GM21529 (cell line): ENCODE measurements around the gene VWCE.
"Not testable (repeated sequence)": the region's sequence is repeated elsewhere in the genome, so short reads cannot be mapped to it uniquely, and the experiment has no call there.

Experiments used
- ATAC-seq: cut with Tn5 transposase; IDR thresholded peaks from one replicate; pipeline ENCODE4 v1.9.1; 2021; ENCODE audit not compliant: unreplicated experiment

Gene VWCE

DNA sequence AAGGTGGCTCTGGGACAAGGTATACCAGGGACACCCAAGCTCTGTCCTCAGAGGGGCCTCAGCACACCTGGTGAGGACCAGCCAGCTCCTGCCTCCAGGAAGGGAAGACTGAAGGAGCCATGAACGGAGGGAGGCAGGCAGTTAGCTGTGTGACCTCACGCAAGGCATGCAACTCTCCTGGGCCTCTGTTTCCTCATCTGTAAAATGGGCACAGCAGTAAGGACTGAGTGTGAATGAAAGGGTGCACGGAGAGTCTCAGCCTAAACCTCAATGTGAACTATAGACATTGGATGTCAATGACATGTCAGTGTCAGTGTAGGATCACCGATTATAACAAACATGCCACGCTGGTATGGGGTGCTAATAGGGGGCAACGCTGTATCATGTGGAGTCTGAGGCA, 35.8 kb downstream of the VWCE start:
- no peak for ATAC-seq

DNA sequence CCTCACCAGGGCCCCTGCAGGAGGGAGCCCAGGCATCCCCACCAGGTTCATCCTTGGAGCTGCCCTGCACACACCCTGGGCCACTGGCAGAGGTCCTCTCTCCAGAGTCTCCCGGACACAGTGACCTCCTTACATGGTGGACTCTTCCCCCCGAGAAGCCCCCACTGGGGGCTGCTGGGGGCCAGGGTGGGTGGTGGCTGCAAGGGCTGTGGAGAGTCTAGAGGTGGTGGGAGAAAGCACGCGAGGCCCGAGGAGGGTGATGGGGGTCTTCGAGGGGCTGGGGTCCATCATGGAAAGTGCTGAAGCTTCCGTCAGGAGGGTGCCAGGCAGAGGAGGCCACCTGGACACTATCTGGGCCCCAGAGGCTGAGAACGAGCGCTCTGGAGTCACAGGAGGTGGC, 36.6 kb downstream of the VWCE start:
- no peak for ATAC-seq

DNA sequence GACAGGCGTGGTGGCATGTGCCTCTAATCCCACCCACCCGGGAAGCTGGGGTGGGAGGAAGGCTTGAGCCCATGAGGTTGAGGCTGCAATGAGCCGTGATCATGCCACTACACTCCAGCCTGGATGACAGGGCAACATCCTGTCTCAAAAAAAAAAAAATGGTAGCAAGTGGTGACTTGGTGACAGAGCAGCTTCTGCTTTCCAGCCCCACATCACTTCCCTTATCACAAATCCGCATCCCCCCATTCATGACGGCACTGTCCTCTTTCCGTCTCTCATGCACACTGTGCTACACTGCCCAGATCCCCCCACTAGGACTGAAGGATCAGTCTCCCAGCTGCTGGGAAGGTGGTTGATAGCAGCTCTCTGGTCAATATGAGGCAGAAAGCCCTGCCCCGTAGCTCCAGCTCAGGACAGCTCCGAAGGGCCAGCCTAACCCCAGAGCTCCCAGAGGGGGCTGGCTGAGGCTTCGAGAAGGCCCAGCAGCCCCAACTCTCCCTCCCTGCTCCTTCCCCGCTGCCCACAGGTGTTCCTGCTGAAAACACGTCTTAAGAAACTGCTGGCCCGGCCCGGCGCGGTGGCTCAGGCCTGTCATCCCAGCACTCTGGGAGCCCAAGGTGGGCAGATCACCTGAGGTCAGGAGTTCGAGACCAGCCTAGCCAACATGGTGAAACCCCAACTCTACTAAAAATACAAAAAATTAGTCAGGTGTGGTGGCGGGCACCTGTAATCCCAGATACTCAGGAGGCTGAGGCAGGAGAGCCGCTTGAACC, 38.2 kb downstream of the VWCE start:
- no peak for ATAC-seq

DNA sequence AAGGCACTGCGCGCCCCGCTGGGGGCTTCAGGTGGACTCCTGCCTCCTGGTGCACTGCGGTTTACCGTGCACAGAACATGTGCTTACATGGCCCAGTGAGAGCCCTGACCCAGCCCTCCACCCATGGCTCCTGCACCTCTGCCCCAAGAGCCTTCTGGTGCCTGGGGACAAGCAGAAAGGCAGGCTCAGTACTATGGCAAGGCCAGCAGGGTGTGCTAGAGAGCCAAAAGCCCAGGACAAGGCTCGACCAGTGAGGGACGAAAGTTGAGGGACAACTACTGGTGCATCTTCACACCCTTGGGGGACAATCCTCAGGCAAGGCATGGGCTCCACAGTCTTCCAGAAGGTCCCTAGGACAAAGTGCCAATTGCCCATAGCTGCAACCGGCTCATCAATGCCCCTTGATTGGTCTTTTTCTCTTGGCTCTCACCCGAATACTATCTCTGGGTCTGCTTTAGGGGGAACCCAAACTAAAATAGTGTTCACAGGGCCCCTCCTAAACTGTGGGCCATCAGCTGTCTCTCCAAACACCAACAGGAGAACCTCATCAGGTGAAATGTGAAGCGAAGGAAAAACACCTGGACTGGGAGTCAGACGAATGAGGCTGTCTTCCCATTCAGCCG, 40.6 kb downstream of the VWCE start:
- peak; percentile 76 for ATAC-seq

DNA sequence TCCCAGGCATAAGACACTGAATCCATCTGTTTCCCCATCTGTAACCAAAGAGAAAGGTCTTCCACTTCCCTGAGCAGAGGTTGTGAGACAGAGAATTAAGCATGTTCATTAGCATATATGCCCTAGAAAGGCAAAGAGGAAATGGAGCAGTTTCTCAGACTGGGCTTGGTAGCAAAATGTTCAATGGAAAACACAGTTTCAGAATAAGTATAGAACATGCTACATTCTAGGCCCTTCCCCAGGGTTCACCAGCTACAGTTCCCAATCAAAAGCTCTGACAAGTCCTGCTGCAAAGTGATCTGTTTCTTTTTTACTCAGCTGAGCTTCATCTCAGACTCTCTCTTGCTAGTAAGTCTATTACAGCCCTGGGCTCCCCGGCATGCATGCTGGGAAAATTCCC, 42.8 kb downstream of the VWCE start:
- ATAC-seq, result not testable (repeated sequence)

DNA sequence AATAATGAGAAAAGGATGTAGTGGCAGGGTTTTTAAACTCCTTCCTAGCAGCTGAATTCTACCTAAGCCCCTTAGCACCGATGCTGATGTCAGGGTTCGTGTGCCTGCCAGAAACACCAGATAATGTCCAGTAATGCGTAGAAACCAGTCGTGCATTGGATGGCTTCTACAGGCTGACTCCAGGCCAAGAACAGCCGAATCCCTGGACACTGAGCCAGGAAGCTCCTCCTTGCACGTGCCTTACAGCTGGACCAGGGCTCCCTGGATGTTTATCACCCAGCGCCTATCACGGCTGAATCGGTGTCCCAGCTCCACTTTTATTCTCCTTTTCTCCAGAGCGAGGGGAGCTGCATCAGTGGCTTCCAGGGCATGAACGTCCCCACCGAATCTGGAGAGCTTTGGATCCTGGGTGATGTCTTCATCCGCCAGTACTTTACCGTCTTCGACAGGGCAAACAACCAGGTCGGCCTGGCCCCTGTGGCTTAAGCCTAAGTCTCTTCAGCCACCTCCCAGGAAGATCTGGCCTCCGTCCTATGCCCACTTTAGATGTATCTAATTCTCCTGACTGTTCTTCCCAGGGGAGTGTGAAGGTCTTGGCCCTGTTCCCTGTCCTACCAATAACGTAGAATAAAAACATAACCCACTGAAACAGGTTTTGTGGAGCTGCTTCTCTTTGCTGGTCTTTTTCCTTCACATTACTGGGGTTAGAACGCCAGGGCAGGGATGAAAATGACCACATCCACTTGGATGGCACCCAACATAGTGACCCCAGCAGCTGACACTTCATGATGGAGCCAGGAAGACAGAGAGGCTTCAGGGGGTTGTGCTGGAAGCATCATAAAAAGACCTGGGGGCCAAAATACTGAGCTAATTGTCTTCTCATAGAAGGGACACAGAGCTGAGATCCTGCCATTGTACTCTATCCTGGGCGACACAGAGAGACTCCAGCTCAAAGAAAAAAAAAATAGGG, 44.0 kb downstream of the VWCE start:
- ATAC-seq, result not testable (repeated sequence)

DNA sequence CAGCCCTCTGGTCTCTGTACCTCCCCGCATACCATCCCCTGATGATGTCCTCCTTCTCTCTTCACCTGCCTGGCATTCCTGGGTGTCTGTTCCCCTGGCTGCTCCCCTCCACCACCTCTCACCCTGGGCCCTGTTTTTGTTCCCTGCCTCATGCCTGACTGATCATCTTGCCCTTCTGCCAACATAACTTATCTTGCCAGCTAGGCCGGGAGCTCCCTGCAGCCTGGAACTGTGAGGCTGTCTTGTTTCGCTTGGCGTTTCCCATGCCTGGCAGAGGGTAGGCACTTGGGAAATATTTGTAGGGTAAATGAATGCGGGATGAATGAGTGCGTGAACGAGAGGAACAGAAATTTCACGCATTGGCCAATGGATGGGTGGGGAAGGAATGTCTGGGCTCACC, 45.9 kb downstream of the VWCE start:
- not testable (repeated sequence) for ATAC-seq

DNA sequence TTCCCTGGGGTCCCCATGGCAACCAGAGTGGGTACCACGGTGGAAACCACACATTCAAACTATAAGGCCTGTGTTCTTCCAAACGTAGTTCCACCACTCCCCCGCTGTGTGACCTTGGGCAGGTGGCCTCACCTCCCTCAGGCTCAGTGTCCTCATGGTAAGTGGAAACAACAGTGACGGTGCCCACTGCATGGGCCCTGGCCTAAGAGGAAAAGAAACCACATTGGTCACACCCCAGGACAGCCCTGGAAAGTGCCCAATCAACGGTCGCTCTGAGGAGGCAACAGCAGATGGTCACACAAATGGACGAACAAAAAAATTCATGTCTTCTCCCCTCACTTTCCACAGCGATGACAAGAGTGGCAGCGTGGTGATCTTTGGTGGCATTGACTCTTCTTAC, 47.0 kb downstream of the VWCE start:
- not testable (repeated sequence) for ATAC-seq

DNA sequence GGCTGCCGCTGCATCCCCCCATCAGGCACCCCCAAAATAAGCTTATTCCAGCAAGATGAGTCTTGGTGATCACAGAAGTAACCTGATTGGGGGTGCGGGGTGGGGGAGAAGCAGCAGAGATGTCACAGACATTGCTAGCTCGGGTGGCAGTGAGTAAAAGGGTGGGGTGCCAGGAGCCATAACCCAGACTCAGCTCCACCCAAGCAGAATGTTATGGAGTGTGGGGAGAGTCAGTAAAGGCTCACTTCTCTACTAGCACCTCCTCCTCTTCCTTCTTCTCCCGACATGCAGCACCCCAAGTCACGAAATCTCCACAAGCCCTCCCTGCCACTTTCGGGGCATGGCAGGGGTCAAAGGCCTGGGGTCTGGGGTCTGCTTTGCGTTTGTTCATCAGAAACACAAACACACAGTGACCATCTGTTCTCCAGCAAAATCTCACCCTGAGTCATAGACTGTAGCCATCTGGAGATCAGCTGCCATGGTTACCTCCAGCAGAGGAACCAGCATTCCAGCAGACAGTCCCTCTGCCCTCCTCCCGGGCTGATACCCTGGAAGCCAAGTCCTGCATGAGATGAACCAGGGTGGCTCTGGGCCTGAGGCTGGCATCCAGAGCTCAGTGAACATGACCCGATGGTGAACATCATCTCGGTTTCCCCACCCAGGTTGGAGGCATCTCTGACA, 49.7 kb downstream of the VWCE start:
- ATAC-seq, result not testable (repeated sequence)

DNA sequence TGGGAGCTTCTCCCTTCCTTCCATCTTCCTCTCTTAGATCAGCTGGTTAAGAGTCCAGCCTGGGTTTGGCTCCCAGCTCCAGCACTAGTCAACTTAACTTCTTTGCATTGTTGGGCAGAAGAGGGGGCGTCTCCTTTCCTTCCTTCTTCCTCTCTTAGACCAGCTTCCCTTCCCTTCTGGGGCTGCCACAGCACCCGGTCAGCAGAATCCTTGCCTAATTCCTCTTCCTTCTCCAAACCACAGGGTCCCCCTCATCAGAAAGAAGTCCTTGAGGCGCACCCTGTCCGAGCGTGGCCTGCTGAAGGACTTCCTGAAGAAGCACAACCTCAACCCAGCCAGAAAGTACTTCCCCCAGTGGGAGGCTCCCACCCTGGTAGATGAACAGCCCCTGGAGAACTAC, 53.6 kb downstream of the VWCE start:
- ATAC-seq, result not testable (repeated sequence)

DNA sequence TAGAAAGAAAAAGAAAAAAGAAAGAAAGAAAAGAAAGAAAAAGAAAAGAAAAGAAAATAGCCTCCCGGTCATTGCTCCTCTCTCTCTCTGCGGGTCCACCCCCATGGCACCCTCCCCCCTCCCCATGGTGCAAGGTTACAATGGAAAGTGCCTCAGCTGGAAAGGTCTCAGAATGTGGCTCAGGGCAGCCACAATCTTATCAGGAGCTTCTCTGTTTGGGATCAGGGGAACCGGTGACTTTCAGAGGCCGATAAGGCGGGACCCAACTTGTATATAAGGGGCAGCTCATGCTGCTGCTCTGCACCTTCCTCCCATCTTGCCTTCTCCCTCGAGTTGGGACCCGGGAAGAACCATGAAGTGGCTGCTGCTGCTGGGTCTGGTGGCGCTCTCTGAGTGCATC, 54.2 kb downstream of the VWCE start, which contains the start of gene PGA5:
Gene PGA5, plus strand, starts transcription at position 301 of the 400 bp plus-strand sequence. Its CDS starts 52 bp downstream, at position 353.
- not testable (repeated sequence) for ATAC-seq

DNA sequence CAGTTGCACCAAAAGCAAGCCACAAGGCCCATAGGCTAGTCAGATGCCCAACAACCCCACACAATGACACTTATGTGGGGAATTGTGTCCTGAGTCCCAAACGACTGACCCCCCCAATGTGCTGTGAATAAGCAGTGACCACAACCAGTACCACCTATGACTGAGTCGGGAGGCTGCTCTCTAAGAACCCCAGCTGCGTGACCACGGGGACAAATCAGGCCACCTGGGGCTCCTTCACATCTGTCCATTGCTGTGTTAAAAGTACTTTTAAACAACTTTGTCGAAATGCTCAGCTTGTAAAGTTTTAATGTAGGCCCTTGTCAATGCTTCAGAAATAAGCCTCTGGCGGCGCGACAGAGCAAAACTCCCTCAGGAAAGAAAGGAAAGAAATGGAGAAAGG, 54.8 kb downstream of the VWCE start:
- ATAC-seq, result not testable (repeated sequence)

DNA sequence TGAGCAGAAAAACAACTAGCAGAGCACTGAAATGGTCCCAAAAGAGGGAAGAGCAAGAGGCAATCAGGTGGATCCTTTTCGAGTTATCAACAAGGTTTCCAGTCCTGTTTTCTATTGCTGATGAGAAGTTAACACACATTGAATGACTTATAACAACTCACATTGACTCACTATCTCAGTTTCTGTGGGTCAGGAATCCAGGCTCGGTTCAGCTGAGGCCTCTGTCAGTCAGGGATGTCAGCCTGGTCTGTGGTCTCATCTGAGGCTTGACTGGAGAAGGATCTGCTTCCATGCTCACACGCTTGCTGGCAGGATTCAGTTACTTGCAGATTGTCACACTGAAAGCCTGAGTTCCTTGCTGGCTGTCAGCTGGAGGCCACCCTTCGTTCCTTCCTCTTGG, 58.0 kb downstream of the VWCE start:
- not testable (repeated sequence) for ATAC-seq

DNA sequence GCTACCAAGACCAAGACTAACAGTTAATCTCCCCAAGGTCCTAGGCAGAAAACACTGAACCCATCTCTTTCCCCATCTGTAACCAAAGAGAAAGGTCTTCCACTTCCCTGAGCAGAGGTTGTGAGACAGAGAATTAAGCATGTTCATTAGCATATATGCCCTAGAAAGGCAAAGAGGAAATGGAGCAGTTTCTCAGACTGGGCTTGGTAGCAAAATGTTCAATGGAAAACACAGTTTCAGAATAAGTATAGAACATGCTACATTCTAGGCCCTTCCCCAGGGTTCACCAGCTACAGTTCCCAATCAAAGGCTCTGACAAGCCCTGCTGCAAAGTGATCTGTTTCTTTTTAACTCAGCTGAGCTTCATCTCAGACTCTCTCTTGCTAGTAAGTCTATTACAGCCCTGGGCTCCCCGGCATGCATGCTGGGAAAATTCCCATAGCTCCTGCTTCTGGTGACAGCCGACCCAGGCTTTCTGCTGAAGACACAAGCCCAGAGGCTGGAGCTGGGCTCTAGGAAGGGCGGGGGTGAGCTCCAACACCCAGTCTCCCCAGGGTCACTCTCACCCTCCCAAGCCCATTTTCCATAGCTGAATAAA, 62.5 kb downstream of the VWCE start:
- ATAC-seq, result not testable (repeated sequence)

DNA sequence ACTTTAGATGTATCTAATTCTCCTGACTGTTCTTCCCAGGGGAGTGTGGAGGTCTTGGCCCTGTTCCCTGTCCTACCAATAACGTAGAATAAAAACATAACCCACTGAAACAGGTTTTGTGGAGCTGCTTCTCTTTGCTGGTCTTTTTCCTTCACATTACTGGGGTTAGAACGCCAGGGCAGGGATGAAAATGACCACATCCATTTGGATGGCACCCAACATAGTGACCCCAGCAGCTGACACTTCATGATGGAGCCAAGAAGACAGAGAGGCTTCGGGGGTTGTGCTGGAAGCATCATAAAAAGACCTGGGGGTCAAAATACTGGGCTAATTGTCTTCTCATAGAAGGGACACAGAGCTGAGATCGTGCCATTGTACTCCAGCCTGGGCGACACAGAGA, 63.5 kb downstream of the VWCE start:
- not testable (repeated sequence) for ATAC-seq

DNA sequence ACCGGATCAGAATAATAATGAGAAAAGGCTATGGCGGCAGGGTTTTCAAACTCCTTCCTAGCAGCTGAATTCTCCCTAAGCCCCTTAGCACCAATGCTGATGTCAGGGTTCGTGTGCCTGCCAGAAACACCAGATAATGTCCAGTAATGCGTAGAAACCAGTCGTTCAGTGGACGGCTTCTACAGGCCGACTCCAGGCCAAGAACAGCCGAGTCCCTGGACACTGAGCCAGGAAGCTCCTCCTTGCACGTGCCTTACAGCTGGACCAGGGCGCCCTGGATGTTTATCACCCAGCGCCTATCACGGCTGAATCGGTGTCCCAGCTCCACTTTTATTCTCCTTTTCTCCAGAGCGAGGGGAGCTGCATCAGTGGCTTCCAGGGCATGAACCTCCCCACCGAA, 64.1 kb downstream of the VWCE start:
- ATAC-seq, result not testable (repeated sequence)

DNA sequence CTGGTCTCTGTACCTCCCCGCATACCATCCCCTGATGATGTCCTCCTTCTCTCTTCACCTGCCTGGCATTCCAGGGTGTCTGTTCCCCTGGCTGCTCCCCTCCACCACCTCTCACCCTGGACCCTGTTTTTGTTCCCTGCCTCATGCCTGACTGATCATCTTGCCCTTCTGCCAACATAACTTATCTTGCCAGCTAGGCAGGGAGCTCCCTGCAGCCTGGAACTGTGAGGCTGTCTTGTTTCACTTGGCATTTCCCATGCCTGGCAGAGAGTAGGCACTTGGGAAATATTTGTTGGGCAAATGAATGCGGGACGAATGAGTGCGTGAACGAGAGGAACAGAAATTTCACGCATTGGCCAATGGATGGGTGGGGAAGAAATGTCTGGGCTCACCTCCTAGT, 65.7 kb downstream of the VWCE start:
- not testable (repeated sequence) for ATAC-seq

DNA sequence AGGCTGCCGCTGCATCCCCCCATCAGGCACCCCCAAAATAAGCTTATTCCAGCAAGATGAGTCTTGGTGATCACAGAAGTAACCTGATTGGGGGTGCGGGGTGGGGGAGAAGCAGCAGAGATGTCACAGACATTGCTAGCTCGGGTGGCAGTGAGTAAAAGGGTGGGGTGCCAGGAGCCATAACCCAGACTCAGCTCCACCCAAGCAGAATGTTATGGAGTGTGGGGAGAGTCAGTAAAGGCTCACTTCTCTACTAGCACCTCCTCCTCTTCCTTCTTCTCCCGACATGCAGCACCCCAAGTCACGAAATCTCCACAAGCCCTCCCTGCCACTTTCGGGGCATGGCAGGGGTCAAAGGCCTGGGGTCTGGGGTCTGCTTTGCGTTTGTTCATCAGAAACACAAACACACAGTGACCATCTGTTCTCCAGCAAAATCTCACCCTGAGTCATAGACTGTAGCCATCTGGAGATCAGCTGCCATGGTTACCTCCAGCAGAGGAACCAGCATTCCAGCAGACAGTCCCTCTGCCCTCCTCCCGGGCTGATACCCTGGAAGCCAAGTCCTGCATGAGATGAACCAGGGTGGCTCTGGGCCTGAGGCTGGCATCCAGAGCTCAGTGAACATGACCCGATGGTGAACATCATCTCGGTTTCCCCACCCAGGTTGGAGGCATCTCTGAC, 68.5 kb downstream of the VWCE start:
- not testable (repeated sequence) for ATAC-seq

DNA sequence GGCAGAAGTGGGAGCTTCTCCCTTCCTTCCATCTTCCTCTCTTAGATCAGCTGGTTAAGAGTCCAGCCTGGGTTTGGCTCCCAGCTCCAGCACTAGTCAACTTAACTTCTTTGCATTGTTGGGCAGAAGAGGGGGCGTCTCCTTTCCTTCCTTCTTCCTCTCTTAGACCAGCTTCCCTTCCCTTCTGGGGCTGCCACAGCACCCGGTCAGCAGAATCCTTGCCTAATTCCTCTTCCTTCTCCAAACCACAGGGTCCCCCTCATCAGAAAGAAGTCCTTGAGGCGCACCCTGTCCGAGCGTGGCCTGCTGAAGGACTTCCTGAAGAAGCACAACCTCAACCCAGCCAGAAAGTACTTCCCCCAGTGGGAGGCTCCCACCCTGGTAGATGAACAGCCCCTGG, 72.4 kb downstream of the VWCE start:
- ATAC-seq, result not testable (repeated sequence)

DNA sequence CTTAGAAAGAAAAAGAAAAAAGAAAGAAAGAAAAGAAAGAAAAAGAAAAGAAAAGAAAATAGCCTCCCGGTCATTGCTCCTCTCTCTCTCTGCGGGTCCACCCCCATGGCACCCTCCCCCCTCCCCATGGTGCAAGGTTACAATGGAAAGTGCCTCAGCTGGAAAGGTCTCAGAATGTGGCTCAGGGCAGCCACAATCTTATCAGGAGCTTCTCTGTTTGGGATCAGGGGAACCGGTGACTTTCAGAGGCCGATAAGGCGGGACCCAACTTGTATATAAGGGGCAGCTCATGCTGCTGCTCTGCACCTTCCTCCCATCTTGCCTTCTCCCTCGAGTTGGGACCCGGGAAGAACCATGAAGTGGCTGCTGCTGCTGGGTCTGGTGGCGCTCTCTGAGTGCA, 73.1 kb downstream of the VWCE start, which contains the start of gene PGA4:
Gene PGA4, plus strand, starts transcription at position 301 of the 400 bp plus-strand sequence. Its CDS starts 54 bp downstream, at position 355.
- ATAC-seq, result not testable (repeated sequence)
